HepG2 (cell line): ENCODE results near the gene IL31.

Experiments used
- GATAD2A ChIP-seq: IDR thresholded peaks from 2 replicates; pipeline ENCODE4 v1.6.1; 2016
- ZNF136 ChIP-seq: sonication (generic); formaldehyde crosslinking; IDR thresholded peaks from 2 replicates; pipeline ENCODE4 v1.8.1; 2022; ENCODE audit warnings: low read depth, mild to moderate bottlenecking, moderate library complexity, missing genetic modification reagents
- TF ChIP-seq, protein P1 (sequence below): sonication (generic); formaldehyde crosslinking; IDR thresholded peaks from 2 replicates; pipeline ENCODE4 v1.8.0; 2022; ENCODE audit warnings: mild to moderate bottlenecking, missing genetic modification reagents
- TF ChIP-seq, protein P2 (sequence below): sonication (generic); formaldehyde crosslinking; IDR thresholded peaks from 2 replicates; pipeline ENCODE4 v1.5.0; 2020; ENCODE audit warnings: mild to moderate bottlenecking, missing genetic modification reagents, moderate library complexity

- TF ChIP-seq ZNF136 (no peak), GATAD2A (CRISPR knock-in tag) (no peak)
- TF ChIP-seq, protein P1, sequence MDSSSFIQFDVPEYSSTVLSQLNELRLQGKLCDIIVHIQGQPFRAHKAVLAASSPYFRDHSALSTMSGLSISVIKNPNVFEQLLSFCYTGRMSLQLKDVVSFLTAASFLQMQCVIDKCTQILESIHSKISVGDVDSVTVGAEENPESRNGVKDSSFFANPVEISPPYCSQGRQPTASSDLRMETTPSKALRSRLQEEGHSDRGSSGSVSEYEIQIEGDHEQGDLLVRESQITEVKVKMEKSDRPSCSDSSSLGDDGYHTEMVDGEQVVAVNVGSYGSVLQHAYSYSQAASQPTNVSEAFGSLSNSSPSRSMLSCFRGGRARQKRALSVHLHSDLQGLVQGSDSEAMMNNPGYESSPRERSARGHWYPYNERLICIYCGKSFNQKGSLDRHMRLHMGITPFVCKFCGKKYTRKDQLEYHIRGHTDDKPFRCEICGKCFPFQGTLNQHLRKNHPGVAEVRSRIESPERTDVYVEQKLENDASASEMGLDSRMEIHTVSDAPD (CRISPR knock-in tag): no peak
- TF ChIP-seq, protein P2, sequence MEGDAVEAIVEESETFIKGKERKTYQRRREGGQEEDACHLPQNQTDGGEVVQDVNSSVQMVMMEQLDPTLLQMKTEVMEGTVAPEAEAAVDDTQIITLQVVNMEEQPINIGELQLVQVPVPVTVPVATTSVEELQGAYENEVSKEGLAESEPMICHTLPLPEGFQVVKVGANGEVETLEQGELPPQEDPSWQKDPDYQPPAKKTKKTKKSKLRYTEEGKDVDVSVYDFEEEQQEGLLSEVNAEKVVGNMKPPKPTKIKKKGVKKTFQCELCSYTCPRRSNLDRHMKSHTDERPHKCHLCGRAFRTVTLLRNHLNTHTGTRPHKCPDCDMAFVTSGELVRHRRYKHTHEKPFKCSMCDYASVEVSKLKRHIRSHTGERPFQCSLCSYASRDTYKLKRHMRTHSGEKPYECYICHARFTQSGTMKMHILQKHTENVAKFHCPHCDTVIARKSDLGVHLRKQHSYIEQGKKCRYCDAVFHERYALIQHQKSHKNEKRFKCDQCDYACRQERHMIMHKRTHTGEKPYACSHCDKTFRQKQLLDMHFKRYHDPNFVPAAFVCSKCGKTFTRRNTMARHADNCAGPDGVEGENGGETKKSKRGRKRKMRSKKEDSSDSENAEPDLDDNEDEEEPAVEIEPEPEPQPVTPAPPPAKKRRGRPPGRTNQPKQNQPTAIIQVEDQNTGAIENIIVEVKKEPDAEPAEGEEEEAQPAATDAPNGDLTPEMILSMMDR (CRISPR knock-in tag): no peak
Measured at GRCh38 chr12:122171399-122171798, 2.6 kb downstream of the IL31 start.
